ENCODE data around the gene USP17L25.
"Not testable (repeated sequence)": the region's sequence is repeated elsewhere in the genome, so short reads cannot be mapped to it uniquely, and the experiment has no call there.

DNA sequence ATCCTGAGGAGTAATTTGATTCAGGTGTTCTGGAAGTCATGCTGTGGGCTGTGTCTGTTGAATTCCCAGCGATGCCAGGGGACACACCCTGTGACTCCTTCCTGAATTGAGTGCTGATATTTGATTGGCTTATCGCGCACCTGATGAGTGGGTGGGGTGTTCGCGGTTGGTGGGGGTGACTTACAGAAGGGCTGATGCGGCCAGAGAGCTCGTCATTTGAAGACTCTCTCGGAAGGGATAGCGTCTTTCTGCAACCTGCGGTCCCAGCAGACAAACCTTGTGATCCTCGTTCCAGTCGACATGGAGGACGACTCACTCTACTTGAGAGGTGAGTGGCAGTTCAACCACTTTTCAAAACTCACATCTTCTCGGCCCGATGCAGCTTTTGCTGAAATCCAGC, 33.1 kb downstream of the USP17L25 start, which contains the start of gene USP17L30:
- TF ChIP-seq, protein P1, sequence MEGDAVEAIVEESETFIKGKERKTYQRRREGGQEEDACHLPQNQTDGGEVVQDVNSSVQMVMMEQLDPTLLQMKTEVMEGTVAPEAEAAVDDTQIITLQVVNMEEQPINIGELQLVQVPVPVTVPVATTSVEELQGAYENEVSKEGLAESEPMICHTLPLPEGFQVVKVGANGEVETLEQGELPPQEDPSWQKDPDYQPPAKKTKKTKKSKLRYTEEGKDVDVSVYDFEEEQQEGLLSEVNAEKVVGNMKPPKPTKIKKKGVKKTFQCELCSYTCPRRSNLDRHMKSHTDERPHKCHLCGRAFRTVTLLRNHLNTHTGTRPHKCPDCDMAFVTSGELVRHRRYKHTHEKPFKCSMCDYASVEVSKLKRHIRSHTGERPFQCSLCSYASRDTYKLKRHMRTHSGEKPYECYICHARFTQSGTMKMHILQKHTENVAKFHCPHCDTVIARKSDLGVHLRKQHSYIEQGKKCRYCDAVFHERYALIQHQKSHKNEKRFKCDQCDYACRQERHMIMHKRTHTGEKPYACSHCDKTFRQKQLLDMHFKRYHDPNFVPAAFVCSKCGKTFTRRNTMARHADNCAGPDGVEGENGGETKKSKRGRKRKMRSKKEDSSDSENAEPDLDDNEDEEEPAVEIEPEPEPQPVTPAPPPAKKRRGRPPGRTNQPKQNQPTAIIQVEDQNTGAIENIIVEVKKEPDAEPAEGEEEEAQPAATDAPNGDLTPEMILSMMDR (IDR thresholded peaks at IDR 0.05; ENCODE audit: control extremely low read depth in 1 of 3, insufficient read depth in 1 of 3, low read depth in 1 of 3, low read length in 3 of 3), result not testable (repeated sequence)
- not testable (repeated sequence) for TF ChIP-seq CBX8 (IDR thresholded peaks at IDR 0.05; ENCODE audit: borderline replicate concordance, low read depth, low read length); RFX5 (IDR thresholded peaks at IDR 0.05; ENCODE audit: borderline replicate concordance, low read depth, low read length); KDM1A (IDR thresholded peaks at IDR 0.05; ENCODE audit: borderline replicate concordance, low read length); CEBPB (IDR thresholded peaks at IDR 0.05; ENCODE audit: low read depth, low read length); SUZ12 (IDR thresholded peaks at IDR 0.05; ENCODE audit: low read length)
- TF ChIP-seq, protein P2, sequence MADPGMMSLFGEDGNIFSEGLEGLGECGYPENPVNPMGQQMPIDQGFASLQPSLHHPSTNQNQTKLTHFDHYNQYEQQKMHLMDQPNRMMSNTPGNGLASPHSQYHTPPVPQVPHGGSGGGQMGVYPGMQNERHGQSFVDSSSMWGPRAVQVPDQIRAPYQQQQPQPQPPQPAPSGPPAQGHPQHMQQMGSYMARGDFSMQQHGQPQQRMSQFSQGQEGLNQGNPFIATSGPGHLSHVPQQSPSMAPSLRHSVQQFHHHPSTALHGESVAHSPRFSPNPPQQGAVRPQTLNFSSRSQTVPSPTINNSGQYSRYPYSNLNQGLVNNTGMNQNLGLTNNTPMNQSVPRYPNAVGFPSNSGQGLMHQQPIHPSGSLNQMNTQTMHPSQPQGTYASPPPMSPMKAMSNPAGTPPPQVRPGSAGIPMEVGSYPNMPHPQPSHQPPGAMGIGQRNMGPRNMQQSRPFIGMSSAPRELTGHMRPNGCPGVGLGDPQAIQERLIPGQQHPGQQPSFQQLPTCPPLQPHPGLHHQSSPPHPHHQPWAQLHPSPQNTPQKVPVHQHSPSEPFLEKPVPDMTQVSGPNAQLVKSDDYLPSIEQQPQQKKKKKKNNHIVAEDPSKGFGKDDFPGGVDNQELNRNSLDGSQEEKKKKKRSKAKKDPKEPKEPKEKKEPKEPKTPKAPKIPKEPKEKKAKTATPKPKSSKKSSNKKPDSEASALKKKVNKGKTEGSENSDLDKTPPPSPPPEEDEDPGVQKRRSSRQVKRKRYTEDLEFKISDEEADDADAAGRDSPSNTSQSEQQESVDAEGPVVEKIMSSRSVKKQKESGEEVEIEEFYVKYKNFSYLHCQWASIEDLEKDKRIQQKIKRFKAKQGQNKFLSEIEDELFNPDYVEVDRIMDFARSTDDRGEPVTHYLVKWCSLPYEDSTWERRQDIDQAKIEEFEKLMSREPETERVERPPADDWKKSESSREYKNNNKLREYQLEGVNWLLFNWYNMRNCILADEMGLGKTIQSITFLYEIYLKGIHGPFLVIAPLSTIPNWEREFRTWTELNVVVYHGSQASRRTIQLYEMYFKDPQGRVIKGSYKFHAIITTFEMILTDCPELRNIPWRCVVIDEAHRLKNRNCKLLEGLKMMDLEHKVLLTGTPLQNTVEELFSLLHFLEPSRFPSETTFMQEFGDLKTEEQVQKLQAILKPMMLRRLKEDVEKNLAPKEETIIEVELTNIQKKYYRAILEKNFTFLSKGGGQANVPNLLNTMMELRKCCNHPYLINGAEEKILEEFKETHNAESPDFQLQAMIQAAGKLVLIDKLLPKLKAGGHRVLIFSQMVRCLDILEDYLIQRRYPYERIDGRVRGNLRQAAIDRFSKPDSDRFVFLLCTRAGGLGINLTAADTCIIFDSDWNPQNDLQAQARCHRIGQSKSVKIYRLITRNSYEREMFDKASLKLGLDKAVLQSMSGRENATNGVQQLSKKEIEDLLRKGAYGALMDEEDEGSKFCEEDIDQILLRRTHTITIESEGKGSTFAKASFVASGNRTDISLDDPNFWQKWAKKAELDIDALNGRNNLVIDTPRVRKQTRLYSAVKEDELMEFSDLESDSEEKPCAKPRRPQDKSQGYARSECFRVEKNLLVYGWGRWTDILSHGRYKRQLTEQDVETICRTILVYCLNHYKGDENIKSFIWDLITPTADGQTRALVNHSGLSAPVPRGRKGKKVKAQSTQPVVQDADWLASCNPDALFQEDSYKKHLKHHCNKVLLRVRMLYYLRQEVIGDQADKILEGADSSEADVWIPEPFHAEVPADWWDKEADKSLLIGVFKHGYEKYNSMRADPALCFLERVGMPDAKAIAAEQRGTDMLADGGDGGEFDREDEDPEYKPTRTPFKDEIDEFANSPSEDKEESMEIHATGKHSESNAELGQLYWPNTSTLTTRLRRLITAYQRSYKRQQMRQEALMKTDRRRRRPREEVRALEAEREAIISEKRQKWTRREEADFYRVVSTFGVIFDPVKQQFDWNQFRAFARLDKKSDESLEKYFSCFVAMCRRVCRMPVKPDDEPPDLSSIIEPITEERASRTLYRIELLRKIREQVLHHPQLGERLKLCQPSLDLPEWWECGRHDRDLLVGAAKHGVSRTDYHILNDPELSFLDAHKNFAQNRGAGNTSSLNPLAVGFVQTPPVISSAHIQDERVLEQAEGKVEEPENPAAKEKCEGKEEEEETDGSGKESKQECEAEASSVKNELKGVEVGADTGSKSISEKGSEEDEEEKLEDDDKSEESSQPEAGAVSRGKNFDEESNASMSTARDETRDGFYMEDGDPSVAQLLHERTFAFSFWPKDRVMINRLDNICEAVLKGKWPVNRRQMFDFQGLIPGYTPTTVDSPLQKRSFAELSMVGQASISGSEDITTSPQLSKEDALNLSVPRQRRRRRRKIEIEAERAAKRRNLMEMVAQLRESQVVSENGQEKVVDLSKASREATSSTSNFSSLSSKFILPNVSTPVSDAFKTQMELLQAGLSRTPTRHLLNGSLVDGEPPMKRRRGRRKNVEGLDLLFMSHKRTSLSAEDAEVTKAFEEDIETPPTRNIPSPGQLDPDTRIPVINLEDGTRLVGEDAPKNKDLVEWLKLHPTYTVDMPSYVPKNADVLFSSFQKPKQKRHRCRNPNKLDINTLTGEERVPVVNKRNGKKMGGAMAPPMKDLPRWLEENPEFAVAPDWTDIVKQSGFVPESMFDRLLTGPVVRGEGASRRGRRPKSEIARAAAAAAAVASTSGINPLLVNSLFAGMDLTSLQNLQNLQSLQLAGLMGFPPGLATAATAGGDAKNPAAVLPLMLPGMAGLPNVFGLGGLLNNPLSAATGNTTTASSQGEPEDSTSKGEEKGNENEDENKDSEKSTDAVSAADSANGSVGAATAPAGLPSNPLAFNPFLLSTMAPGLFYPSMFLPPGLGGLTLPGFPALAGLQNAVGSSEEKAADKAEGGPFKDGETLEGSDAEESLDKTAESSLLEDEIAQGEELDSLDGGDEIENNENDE (IDR thresholded peaks at IDR 0.05; ENCODE audit: insufficient replicate concordance, low read length), result not testable (repeated sequence)

Data from H1 (cell line).